ENCODE measurements around the gene SRP54.

The SRP54 gene

DNA sequence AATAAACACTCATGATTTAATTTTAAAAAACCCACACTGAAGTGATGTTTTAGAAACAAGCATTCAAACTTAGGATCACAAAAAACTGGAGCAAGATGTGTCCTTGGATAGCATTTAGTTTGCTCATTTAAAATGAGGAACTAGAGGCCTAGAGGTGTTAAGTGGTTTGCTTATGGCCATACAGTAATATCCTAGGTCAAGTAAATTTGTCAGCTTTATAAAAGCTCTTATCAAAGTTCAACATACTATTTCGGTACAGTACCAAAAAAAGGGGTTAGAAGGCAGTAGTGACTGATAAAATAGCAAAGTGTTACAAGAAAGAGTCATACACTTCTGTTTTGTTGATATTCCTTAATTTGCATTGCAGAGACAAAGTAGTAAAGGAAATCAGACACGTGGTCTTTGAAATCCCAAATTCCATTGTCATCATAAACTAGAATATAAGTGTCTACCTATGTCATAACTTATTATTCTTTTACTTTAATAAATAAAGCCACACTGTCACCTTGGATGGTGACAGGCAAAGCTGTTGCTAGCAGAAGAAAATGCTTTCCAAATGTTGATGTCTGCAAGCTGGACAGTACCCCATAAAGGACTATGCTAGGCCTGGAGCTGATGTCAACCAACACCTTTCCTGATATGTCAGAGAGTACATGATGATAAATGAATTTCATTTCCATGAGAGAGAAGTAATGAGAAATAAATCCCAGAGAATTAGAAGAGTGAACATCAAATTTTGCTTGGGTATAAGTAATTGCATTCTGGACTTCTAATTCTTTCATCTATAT is 17.6 kb upstream of the SRP54 start:
- TF ChIP-seq TAF1 (IDR thresholded peaks at IDR 0.05; ENCODE audit: borderline replicate concordance, low read depth, low read length) (no peak), POLR2AphosphoS5 (IDR thresholded peaks at IDR 0.05; ENCODE audit: low read depth, low read length) (no peak), POLR2A (IDR thresholded peaks at IDR 0.05; ENCODE audit: low read depth, low read length) (no peak)
- peak; percentile 9 for FAIRE-seq
- DNase-seq (ENCODE audit: insufficient read length): no peak

DNA sequence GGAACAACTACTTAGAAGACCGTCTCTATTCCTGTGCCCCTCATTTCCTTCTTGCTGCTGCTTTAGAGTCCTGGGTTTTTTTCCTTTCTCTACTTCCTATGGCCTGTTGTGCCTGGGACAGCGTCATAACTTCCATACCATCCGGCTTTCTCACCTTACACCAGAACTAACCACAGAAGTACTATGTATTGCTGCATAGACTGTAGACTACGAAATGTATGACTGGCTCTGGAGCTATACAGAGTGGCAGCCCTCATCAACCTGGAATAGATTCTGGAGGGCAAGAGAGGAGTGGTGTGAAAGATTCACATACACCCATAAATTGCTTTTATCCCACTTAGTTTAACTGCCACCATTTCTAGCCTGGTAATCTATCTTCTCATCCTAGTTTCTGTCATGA is 16.9 kb upstream of the SRP54 start:
- no peak for FAIRE-seq
- DNase-seq (ENCODE audit: insufficient read length): no peak
- TF ChIP-seq TAF1 (IDR thresholded peaks at IDR 0.05; ENCODE audit: borderline replicate concordance, low read depth, low read length) (no peak), POLR2AphosphoS5 (IDR thresholded peaks at IDR 0.05; ENCODE audit: low read depth, low read length) (no peak), POLR2A (IDR thresholded peaks at IDR 0.05; ENCODE audit: low read depth, low read length) (no peak)

DNA sequence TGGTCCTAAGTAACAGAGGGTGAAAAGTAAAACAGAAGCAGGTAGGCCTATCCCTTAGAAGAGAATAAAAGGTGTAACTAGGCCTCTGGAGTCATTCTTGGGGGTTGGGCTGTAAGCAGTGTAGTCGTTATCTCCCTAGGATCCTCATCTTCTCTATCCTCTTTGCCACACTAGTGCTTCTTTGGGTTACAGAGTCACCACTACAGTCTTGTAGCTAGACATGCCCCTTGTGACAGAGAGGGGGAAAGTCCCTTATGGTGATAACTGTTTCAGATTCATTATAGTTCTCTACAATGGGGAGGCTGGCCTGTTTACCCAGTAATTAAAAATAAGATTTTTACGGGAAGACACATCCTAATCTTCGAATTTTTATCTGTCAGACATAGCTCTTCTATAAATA is 16.4 kb upstream of the SRP54 start:
- no peak for DNase-seq (ENCODE audit: insufficient read length)
- TF ChIP-seq POLR2A (IDR thresholded peaks at IDR 0.05; ENCODE audit: low read depth, low read length): no peak
- TF ChIP-seq TAF1 (IDR thresholded peaks at IDR 0.05; ENCODE audit: borderline replicate concordance, low read depth, low read length): no peak
- TF ChIP-seq POLR2AphosphoS5 (IDR thresholded peaks at IDR 0.05; ENCODE audit: low read depth, low read length): no peak
- peak; percentile 88 for FAIRE-seq

DNA sequence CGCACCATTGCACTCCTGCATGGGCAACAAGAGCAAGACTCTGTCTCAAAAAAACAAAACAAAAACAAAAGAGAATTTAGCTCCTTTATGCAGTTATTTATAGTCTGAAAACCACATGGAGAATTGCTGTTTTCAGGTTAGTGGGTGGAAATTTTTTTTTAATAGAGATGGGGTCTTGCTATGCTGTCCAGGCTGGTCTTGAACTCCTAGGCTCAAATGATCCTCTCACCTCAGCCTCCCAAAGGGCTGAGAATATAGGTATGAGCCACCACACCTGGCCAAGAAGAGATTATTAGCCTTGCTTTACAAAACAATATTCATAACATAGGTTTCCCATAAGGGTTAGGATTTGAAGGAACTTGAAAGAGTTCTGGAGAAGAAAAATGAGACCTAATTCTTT is 12.1 kb upstream of the SRP54 start:
- TF ChIP-seq POLR2A (IDR thresholded peaks at IDR 0.05; ENCODE audit: low read depth, low read length) (no peak), POLR2AphosphoS5 (IDR thresholded peaks at IDR 0.05; ENCODE audit: low read depth, low read length) (no peak), TAF1 (IDR thresholded peaks at IDR 0.05; ENCODE audit: borderline replicate concordance, low read depth, low read length) (no peak)
- no peak for FAIRE-seq

DNA sequence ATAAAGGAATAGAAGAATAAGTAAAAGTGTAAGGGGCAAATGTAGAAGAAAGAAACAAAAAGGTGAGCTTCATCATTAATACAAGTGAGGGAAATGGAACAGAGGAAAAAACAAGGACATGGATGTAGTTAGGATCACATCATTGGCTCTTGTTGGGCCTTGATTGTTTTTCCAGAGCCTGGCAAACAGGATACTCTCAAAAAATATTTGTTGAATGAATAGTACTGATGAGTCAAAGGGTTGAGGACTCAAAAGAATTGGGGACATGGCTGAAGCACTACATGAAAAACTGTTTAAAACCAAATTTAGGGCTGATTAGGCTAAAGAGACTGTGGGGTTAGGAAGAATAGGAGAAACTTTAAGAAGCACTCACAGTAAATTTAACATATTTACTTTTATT is 11.4 kb upstream of the SRP54 start:
- DNase-seq (ENCODE audit: insufficient read length) (no peak), FAIRE-seq (no peak)
- TF ChIP-seq TAF1 (IDR thresholded peaks at IDR 0.05; ENCODE audit: borderline replicate concordance, low read depth, low read length) (no peak), POLR2AphosphoS5 (IDR thresholded peaks at IDR 0.05; ENCODE audit: low read depth, low read length) (no peak), POLR2A (IDR thresholded peaks at IDR 0.05; ENCODE audit: low read depth, low read length) (no peak)

More for the DNA sequence above, 12.1 kb upstream of the SRP54 start:
- DNase-seq (ENCODE audit: insufficient read length): no peak

DNA sequence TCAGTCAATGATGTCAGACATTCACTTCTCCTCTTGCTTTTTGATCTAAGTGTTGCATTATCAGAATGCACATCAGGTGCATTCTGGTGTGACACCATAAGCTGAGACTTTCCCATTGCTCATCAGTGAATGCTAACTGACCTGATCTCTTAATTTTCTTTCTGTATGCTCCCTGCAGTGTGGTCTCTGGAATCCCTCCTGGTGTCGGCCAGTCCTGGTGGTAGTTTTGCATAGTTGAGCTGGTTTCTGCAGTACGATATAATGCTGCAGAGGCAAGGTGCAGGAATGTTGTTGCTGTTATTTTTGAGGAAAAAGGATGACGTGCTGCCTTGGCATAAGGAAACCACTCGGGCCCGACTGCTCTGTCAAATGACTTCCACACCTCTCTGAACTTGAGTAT is 11.0 kb upstream of the SRP54 start:
- no peak for TF ChIP-seq POLR2AphosphoS5 (IDR thresholded peaks at IDR 0.05; ENCODE audit: low read depth, low read length)
- TF ChIP-seq POLR2A (IDR thresholded peaks at IDR 0.05; ENCODE audit: low read depth, low read length): no peak
- TF ChIP-seq TAF1 (IDR thresholded peaks at IDR 0.05; ENCODE audit: borderline replicate concordance, low read depth, low read length): no peak
- FAIRE-seq (no peak), DNase-seq (ENCODE audit: insufficient read length) (no peak)

DNA sequence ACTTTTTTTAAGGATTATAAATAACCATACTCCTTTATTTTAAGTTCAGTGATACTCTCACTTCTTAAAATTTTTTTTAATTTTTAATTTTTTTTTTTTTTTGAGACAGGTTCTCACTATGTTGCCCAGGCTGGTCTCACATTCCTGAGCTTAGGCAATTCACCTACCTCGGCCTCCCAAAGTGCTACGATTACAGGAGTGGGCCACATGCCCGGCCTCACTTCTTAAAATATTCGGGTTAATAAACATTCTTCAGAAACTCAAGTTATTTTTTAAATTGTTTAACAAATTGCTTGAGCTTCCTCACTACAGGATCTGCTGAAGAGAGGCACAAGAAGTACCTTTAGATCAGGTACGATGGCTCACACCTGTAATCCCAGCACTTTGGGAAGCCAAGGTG is 4.3 kb upstream of the SRP54 start:
- no peak for DNase-seq (ENCODE audit: insufficient read length)
- TF ChIP-seq TAF1 (IDR thresholded peaks at IDR 0.05; ENCODE audit: borderline replicate concordance, low read depth, low read length) (no peak), POLR2A (IDR thresholded peaks at IDR 0.05; ENCODE audit: low read depth, low read length) (no peak), POLR2AphosphoS5 (IDR thresholded peaks at IDR 0.05; ENCODE audit: low read depth, low read length) (no peak)
- FAIRE-seq: no peak

DNA sequence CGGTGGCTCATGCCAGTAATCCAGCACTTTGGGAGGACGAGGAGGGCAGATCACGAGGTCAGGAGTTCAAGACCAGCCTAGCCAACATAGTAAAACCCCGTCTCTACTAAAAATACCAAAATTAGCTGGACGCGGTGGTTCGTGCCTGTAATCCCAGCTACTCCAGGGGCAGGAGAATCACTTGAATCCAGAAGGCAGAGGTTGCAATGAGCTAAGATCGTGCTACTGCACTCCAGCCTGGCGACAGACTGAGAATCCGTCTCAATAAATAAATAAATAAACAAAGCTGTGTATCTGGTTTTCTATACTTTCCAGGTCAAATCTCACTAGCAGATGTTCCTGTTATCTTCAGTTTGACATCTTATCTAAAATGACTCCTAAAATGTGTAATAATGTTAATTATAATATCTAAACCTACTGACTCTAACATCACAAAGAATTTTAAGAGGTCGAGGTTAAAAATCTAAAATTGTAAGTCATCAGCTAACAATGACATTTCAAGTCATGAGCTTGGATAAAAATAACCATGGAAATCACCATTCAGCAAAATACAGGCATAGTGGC is 2.4 kb upstream of the SRP54 start:
- TF ChIP-seq POLR2AphosphoS5 (IDR thresholded peaks at IDR 0.05; ENCODE audit: low read depth, low read length) (no peak), TAF1 (IDR thresholded peaks at IDR 0.05; ENCODE audit: borderline replicate concordance, low read depth, low read length) (no peak), POLR2A (IDR thresholded peaks at IDR 0.05; ENCODE audit: low read depth, low read length) (no peak)
- FAIRE-seq: no peak
- DNase-seq (ENCODE audit: insufficient read length): no peak

DNA sequence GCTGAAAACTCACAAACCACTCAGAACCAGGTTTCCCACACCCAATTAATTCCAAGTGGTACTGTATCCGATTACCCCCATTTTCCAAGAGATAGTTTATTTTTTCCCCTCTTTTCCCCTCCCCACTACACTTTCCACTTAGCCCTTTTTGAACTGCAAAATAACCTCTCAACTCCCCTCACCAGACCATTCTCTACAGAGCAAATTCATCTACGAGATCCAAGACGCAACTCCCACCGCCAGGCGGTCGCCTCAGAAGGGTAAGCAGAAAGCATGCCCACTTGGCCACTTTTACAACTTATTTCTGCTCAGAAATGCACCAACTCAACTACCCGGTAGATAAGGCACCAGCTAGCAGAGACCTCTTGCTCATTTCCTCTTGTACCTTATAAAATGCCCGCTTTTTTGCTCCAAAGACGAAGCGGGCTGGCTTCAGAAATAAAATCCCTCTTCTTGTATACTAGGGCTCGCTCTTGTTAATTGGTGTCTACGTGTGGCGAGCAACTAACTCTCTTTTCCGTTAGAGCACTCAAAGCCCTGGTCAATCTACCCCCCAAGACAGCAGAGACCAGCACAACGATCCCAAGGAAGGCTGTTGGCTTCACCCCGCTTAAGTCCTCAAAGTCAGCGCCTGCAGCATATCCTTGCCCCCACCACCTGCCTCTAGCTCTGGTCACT is 910 bp upstream of the SRP54 start:
- DNase-seq (ENCODE audit: insufficient read length) (no peak), FAIRE-seq (no peak)
- no peak for TF ChIP-seq TAF1 (IDR thresholded peaks at IDR 0.05; ENCODE audit: borderline replicate concordance, low read depth, low read length)
- TF ChIP-seq POLR2A (IDR thresholded peaks at IDR 0.05; ENCODE audit: low read depth, low read length): no peak
- no peak; the same call in 1 of the 2 replicates for TF ChIP-seq POLR2AphosphoS5 (IDR thresholded peaks at IDR 0.05; ENCODE audit: low read depth, low read length)

DNA sequence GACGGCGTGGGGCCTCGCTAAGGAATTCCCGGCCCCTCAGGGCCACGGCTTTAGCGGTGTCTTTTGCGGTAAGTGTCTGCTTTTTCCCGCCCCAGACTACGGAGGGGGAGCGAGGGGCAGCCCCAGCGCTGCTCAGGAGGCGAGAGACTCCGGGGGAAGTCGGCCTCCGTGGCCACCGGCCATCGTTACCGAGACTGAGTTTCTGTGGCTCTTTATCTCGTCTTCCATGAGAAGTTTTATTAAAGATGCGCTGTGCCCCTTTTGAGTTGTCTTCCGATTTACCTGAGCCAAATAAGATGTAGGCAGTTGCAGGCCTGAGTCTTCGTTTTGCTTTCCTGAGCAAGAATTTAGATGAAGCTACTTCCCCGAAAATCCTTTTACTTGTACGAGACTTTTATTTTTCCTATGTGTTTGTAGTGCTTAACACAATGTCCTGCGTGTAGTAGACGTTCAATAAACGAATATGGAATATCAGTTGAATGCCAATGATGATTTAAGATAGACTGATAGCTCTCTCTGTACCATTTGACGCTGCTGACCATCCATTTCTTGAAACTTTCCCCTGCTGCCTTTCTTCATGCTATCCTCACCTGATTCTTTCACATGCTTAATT is 462 bp downstream of the SRP54 start:
- DNase-seq (ENCODE audit: insufficient read length) (no peak), FAIRE-seq (no peak)
- no peak for TF ChIP-seq TAF1 (IDR thresholded peaks at IDR 0.05; ENCODE audit: borderline replicate concordance, low read depth, low read length)
- TF ChIP-seq POLR2AphosphoS5 (IDR thresholded peaks at IDR 0.05; ENCODE audit: low read depth, low read length): no peak
- TF ChIP-seq POLR2A (IDR thresholded peaks at IDR 0.05; ENCODE audit: low read depth, low read length): no peak

DNA sequence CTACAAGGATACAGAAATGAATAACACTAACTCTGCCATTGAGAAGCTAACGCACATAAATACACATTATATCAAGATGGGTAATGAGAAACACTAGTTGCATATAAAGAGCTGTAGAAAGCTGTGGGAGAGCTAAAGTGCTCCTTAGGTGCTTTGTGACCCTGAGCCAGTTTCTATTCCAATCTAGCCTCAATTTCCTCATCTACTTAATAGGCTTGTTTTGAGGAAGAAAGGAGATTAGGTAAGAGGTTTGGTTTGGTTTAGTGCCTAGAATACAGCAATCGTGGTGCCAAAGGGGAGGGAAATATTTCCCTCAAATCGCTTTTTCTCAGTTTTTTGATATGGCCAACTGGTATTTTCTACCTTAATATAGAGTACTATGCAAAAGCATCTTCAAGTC is 994 bp downstream of the SRP54 start:
- TF ChIP-seq POLR2AphosphoS5 (IDR thresholded peaks at IDR 0.05; ENCODE audit: low read depth, low read length): no peak
- no peak for TF ChIP-seq TAF1 (IDR thresholded peaks at IDR 0.05; ENCODE audit: borderline replicate concordance, low read depth, low read length)
- TF ChIP-seq POLR2A (IDR thresholded peaks at IDR 0.05; ENCODE audit: low read depth, low read length): no peak
- no peak for DNase-seq (ENCODE audit: insufficient read length)
- no peak for FAIRE-seq

Measured in GM12892 (cell line).